ENCODE measurements around the gene RFESD. TPM values are rescaled to one million over a fixed set of nuclear protein-coding genes. Genes with fewer than 3 reads are reported as not detected.

The RFESD gene
- total and polyA plus RNA-seq, 8 donors = 1.7 to 3.2 (median 2.0) TPM; not detected in 4

GRCh38 chr5:95670568-95670967 lies 24.0 kb downstream of the RFESD start:
- H3K27ac ChIP-seq = peak overlapping the region in 2 of 5 donors; percentile 63 to 76
- no peaks in the 10 kb centered on the region for H3K9me3 ChIP-seq
- no peaks in the 10 kb centered on the region for H3K27me3 ChIP-seq
- H3K4me3 ChIP-seq = no peak overlapping the region
- no peak for DNase-seq
- TF ChIP-seq POLR2A (IDR thresholded peaks at IDR 0.05) (no peak), POLR2AphosphoS5 (IDR thresholded peaks at IDR 0.05) (no peak), CTCF (IDR thresholded peaks at IDR 0.05) (no peak), EP300 (IDR thresholded peaks at IDR 0.05) (no peak)
- intact Hi-C loops (cut with DNase I; ENCODE audit: low total_unique reads) = loop anchor here (10.0 kb wide), 1 partner anchor 54 kb away; no protein-coding TSS in a partner anchor
- no peaks in the 10 kb centered on the region for H3K36me3 ChIP-seq
- peaks cover 0 to 23% (median 8%) of the 10 kb centered on the region in 4 donors for H3K4me1 ChIP-seq
- WGBS, 5 donors = 92 to 99% (median 93%) methylated on average over 3 of the region's 3 CpGs

GRCh38 chr5:95671826-95672225 lies 25.2 kb downstream of the RFESD start:
- intact Hi-C loops (cut with DNase I; ENCODE audit: low total_unique reads) = loop anchor here (10.0 kb wide), 1 partner anchor 53 kb away; no protein-coding TSS in a partner anchor
- no peak for DNase-seq
- H3K4me3 ChIP-seq = no peak overlapping the region
- H3K36me3 ChIP-seq = no peaks in the 10 kb centered on the region
- no peaks in the 10 kb centered on the region for H3K9me3 ChIP-seq
- peaks cover 0 to 23% (median 7%) of the 10 kb centered on the region in 4 donors for H3K4me1 ChIP-seq
- H3K27me3 ChIP-seq = no peaks in the 10 kb centered on the region
- 79 to 91% (median 88%) methylated on average over 1 of the region's 1 CpG for WGBS, 5 donors
- H3K27ac ChIP-seq = no peak overlapping the region
- no peak for TF ChIP-seq CTCF (IDR thresholded peaks at IDR 0.05)
- TF ChIP-seq POLR2A (IDR thresholded peaks at IDR 0.05) = no peak
- TF ChIP-seq POLR2AphosphoS5 (IDR thresholded peaks at IDR 0.05) = no peak
- no peak for TF ChIP-seq EP300 (IDR thresholded peaks at IDR 0.05)

GRCh38 chr5:95672641-95673040 lies 26.1 kb downstream of the RFESD start:
- intact Hi-C loops (cut with DNase I; ENCODE audit: low total_unique reads) = loop anchor here (10.0 kb wide), 1 partner anchor 52 kb away; no protein-coding TSS in a partner anchor
- TF ChIP-seq POLR2AphosphoS5 (IDR thresholded peaks at IDR 0.05) (no peak), EP300 (IDR thresholded peaks at IDR 0.05) (no peak), POLR2A (IDR thresholded peaks at IDR 0.05) (no peak), CTCF (IDR thresholded peaks at IDR 0.05) (no peak)
- no peak overlapping the region for H3K4me3 ChIP-seq

GRCh38 chr5:95673081-95673480 lies 26.5 kb downstream of the RFESD start:
- no peaks in the 10 kb centered on the region for H3K36me3 ChIP-seq
- no peak overlapping the region for H3K4me3 ChIP-seq
- H3K9me3 ChIP-seq = no peaks in the 10 kb centered on the region
- peaks cover 0 to 23% (median 6%) of the 10 kb centered on the region in 4 donors for H3K4me1 ChIP-seq
- intact Hi-C loops (cut with DNase I; ENCODE audit: low total_unique reads) = loop anchor here (10.0 kb wide), 1 partner anchor 52 kb away; no protein-coding TSS in a partner anchor
- no peak for TF ChIP-seq CTCF (IDR thresholded peaks at IDR 0.05)
- TF ChIP-seq POLR2A (IDR thresholded peaks at IDR 0.05) = no peak
- TF ChIP-seq POLR2AphosphoS5 (IDR thresholded peaks at IDR 0.05) = no peak
- WGBS, 5 donors = 64 to 76% (median 72%) methylated on average over 3 of the region's 3 CpGs
- DNase-seq = no peak
- H3K27ac ChIP-seq = no peak overlapping the region
- H3K27me3 ChIP-seq = no peaks in the 10 kb centered on the region

More at GRCh38 chr5:95672641-95673040, 26.1 kb downstream of the RFESD start:
- no peaks in the 10 kb centered on the region for H3K27me3 ChIP-seq
- H3K9me3 ChIP-seq = no peaks in the 10 kb centered on the region
- DNase-seq = no peak
- no peak overlapping the region for H3K27ac ChIP-seq
- H3K36me3 ChIP-seq = no peaks in the 10 kb centered on the region
- peaks cover 0 to 23% (median 6%) of the 10 kb centered on the region in 4 donors for H3K4me1 ChIP-seq

All from stomach (tissue), 9 donors.